Astrocyte of the spinal cord (primary cell): ENCODE data around the gene SRCAP.

Experiments
- DNase-seq: peaks from one replicate; pipeline ENCODE4 v3.0.0; 2011; ENCODE audit warnings: low read depth, low spot score
- H3K4me3 ChIP-seq: 2 replicates; pipeline ENCODE4 v1.5.1; 2011; ENCODE audit warnings: low read depth, mild to moderate bottlenecking, low read length, moderate library complexity
- CTCF ChIP-seq: IDR thresholded peaks from 2 replicates; pipeline ENCODE4 v1.5.1; 2012; ENCODE audit warnings: low read depth, mild to moderate bottlenecking, low read length, inconsistent platforms
- in situ Hi-C: cut with HindIII; loops from 2 replicates; pipeline ENCODE4 v1.10.0; 2017; ENCODE audit warnings: low sequenced_read_pairs

Gene SRCAP

GRCh38 chr16:30740364-30741251 lies 41.6 kb downstream of the SRCAP start:
- DNase-seq: peak; percentile 74

GRCh38 chr16:30741461-30741914 lies 42.5 kb downstream of the SRCAP start:
- TF ChIP-seq CTCF: no peak
- peak; percentile 84 for DNase-seq
- no peak overlapping the region for H3K4me3 ChIP-seq
- in situ Hi-C loops: no loop called here

More at GRCh38 chr16:30740364-30741251, 41.6 kb downstream of the SRCAP start:
- in situ Hi-C loops: no loop called here
- no peak overlapping the region for H3K4me3 ChIP-seq
- TF ChIP-seq CTCF: no peak

GRCh38 chr16:30743716-30744115 lies 44.7 kb downstream of the SRCAP start:
- DNase-seq: no peak
- H3K4me3 ChIP-seq: no peak overlapping the region
- in situ Hi-C loops: no loop called here
- TF ChIP-seq CTCF: no peak

- no peak for TF ChIP-seq CTCF
- DNase-seq: no peak
- H3K4me3 ChIP-seq: no peak overlapping the region
- in situ Hi-C loops: no loop called here
These were observed 45.2 kb downstream of the SRCAP start for GRCh38 chr16:30744183-30744582.

- in situ Hi-C loops: no loop called here
- no peak for TF ChIP-seq CTCF
These were observed 46.1 kb downstream of the SRCAP start for GRCh38 chr16:30745082-30745481.

GRCh38 chr16:30746638-30747175 lies 47.7 kb downstream of the SRCAP start:
- in situ Hi-C loops: no loop called here
- TF ChIP-seq CTCF: no peak
- no peak overlapping the region for H3K4me3 ChIP-seq
- no peak for DNase-seq

More at GRCh38 chr16:30745082-30745481, 46.1 kb downstream of the SRCAP start:
- DNase-seq: no peak
- H3K4me3 ChIP-seq: no peak overlapping the region
